NCI-H146 treated with DMSO at 0.1 percent for 48 hours (cell line): ENCODE data around the gene BMP5.

Source experiments
- DNase-seq: peaks from one replicate; lab custom pipeline; 2025; ENCODE audit not compliant: unreplicated experiment; lab: John Stamatoyannopoulos, UW

The BMP5 gene

DNA sequence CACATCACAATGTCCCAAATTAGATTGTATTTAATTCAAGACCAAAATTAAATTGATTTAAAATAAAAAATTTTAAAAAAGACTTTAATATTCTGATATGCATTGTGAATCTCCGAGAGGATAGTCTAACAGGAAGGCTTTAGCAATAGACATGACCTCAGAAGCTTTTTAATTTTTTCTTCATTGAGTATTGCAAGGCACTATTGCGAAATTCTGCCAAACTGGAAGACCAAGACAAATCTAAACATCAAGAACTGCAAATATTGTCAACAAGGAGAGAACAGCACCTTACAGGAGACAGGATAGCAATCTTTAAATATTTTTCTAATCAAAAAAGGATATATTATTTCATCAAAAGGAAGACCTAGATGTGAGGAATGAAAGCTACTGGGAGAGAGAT is 56.9 kb downstream of the BMP5 start:
- DNase-seq: no peak

- DNase-seq: no peak
Observed at GRCh38 chr6:55812509-55812908, 62.9 kb downstream of the BMP5 start.

DNA sequence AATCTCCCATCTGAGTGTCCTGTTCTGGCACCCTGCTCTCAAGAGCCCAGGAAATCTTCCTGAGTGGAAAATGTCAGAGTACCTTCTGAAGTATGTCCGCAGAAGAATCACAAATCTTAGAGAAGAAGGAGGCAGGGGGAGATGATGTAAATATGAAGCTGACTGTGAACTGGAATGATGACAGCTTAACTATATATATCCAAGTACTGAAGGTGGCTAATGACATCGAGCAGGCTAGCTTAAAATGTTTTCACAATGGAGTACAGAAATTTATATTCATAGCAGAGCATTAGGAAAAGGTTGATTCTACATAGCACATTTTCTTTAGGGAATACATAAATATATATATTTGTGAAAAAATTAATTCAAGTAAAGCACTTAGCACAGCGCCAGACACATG is 64.3 kb downstream of the BMP5 start:
- DNase-seq: no peak

- no peak for DNase-seq
Observed at GRCh38 chr6:55802259-55802658, 73.1 kb downstream of the BMP5 start.

GRCh38 chr6:55798571-55798970 is 76.8 kb downstream of the BMP5 start:
- no peak for DNase-seq

- DNase-seq: no peak
Observed at GRCh38 chr6:55794136-55794812, 81.1 kb downstream of the BMP5 start.

DNA sequence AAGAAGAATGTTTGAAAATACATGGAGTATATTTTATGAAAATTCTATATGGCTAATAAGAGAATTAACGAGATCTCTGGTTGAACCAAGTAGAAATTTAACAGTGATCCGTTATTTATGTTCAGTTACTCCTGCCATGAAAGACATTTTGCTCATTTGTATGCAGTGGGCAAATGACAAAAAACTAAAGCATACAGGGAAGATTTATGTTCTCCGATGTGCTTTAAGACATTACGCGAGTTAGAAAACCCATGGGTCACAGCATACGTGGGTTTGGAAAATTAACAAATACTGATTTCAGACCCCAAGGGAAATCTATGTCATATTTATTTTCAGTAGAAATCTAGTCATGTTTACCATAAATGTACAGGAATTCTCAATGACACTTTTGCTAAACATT is 90.1 kb downstream of the BMP5 start:
- DNase-seq: no peak

DNA sequence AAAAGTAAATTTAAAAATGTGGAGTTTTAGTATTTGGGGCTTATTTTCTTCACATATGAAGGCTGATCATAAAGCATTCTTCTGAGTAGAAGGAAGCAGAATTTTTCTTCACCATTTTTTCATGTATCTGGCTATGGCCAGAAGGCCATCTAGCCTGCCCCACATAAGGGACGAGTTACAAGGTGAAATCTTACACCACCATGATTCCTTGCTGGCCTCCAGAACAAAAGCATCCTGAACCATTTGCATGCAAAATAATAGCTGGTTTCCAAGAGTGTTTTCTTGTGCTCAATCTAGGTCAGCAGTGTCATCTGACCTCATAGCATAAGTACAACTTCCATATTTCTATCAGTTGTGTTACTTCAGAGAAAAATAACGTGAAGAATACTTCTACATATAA is 93.1 kb downstream of the BMP5 start:
- no peak for DNase-seq

- no peak for DNase-seq
Observed at GRCh38 chr6:55778705-55779104, 96.7 kb downstream of the BMP5 start.

GRCh38 chr6:55777469-55777868 is 97.9 kb downstream of the BMP5 start:
- no peak for DNase-seq

DNA sequence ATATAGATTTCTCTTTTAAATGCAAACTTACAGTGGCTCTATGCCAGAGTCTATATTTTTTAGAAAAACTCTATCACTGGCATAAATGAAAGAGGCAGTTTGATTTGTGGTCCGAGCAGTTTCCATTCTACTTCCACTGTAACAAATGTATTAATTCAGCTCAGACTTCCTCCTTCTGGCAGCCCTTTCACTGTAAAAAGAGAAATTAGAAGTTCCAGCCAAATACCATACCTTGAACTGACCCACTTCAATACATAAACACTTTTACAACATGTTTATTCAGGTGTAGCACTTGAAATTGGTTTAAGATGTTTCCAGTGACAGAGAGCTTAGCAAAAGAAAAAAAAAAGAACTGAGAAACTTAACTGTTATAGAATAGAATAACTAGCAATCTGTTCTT is 99.3 kb downstream of the BMP5 start:
- no peak for DNase-seq

GRCh38 chr6:55775029-55775318 is 100.4 kb downstream of the BMP5 start:
- DNase-seq: no peak

DNA sequence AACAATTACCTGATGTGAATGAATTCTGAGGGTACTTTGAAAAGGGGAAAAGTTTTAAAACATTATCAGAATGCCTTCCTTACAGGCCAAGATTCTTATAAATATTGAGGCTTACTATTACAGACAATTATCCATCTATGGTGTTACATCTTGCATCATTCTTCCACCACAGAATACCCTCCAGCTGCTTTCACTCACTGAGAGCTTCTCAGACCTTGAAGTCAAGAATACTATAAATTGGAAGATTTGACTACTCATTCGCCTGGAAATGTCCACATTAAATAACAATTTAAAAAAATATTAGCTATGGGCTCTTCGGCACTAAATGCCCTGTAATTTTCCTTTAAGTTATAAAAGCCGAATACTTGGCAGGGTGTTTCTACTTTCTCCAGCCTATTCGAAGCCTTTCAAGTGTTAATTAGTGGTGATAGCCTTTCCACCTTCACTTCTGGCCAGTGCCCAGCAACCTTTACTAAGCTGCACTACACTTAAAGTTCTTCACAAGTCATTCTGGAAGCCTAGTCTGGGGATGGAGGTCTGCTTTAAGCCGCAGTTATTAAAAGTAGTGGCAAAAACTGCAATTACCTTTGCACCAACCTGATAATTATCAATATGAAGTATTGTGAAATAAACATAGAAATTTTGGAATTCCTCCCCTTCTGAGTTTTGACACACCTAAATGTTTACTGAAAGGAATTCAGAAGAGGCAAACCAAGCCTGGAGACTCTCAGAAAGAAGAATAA is 100.9 kb downstream of the BMP5 start:
- no peak for DNase-seq

GRCh38 chr6:55773620-55774216 is 101.7 kb downstream of the BMP5 start:
- no peak for DNase-seq

DNA sequence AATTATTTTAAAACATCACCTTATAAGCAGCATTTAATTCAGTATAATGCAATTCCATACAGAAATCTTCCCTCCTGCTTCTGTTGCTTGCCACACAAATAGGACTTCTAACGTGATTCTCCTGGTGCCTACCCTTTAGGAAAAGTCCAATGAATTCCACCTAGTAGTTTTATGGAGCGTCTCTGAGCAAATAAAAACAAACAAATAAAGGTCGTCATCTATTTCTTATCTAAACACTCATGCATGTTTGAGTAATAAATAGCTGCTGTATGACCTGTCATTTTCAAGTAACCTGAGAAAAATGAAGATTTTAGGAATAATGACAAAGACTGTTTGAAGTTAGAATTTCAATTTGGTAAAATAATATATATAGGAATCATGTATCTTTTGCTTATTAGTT is 102.7 kb downstream of the BMP5 start:
- DNase-seq: no peak

- DNase-seq: no peak
Observed at GRCh38 chr6:55759536-55759935, 115.9 kb downstream of the BMP5 start.

GRCh38 chr6:55758156-55758937 is 117.0 kb downstream of the BMP5 start:
- no peak for DNase-seq

DNA sequence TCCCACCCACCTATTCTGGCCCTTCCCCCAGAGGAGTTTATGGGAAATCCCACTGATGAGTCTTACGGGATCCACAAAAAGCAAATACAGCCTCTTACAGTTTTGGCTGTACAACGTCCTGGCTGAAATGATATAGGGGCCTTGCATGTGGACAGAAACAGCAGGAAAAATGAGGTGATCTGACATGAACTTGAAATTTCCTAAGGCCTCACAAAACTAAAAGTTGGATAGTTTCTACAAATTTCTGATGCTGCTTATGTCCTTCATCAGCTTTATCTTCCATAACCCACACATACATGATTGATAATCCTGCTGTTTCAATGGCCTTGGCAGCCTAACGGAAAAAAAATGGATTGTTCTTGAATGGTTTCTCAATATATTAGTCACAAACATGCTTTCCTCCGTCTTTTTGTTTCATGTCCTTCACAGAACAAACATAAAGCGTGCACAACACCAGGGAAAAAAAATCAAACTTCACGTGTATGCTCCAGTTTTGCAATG is 118.8 kb downstream of the BMP5 start:
- DNase-seq: no peak

DNA sequence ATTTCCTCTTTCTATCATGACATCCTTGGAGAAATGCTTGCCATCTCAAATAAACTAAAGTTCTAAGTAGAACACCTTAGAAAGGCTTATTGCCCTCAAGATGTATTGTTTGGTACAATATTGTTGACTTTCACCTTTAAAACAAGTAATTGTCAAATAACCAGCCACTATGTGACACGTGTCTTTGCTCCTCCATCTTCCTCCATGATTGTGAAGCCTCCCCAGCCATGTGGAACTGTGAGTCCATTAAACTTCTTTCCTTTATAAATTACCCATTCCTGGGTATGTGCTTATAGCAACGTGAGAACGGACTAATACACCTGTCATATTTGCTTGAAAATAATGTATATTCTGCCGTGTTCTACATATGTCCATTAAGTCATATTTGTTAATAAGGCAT is 126.5 kb downstream of the BMP5 start:
- no peak for DNase-seq

DNA sequence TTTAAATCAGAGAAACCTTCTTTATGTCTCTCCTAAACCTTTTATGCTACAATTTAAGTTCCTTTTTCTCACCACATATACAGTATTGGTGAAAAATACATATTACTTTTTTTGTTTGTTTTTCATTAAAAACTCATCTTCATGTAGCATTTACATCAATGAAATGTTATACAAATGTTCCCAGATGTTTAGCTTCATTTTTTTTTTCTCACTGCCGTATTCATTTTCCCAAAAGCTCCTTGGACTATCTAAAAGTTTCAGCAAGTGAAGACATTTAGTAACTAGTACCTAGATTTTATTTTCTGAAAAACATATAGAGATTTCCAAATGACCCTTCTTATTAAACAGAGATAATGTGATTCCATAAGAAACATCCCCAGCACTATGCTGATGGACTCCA is 128.9 kb downstream of the BMP5 start:
- no peak for DNase-seq

GRCh38 chr6:55734256-55734655 is 141.1 kb downstream of the BMP5 start:
- no peak for DNase-seq

- DNase-seq: no peak
Observed at GRCh38 chr6:55729665-55730064, 145.7 kb downstream of the BMP5 start.
